ENCODE results near the gene UBA6.

- TF ChIP-seq CTCF (conservative IDR thresholded peaks at IDR 0.05 in 1 of 2, IDR thresholded peaks at IDR 0.05 in 1 of 2; ENCODE audit: extremely low read depth in 1 of 2, insufficient read depth in 1 of 2, low read depth in 1 of 2, low read length in 2 of 2): peak; percentile 34 to 48
- no peak for TF ChIP-seq EZH2 (IDR thresholded peaks at IDR 0.05; ENCODE audit: borderline replicate concordance, low read length)
Measured at GRCh38 chr4:67746797-67747495, 46.0 kb upstream of the UBA6 start.

Data from mammary epithelial cell (primary cell).